K562 (cell line): Measurements from ENCODE around the gene RECQL5. TPM values are rescaled to one million over a fixed set of nuclear protein-coding genes. Genes with fewer than 3 reads are reported as not detected.
A peak's percentile ranks its signal among the peaks of the same experiment; 100 is the strongest.

Experiments
- ATAC-seq: fragments of 200-7000 bp; cut with Tn5 transposase; 3 replicates; pipeline ENCODE4 v1.9.1; 2020; ENCODE audit warnings: moderate library complexity
- BruUV-seq: library from RNA; stranded (reverse); fragments of 400-500 nt; replicated peaks from 2 replicates; lab custom pipeline; 2021; lab: Mats Ljungman, UMichigan
- CTCF ChIA-PET: fragments of 300-600 bp; formaldehyde crosslinking; extraction: SDS; loops from one replicate; lab custom pipeline; 2021; ENCODE audit warnings: low intra/inter-chr PET ratio; lab: Yijun Ruan, JAX
- POLR2A ChIA-PET: fragments of 300-600, 350-650 bp; sonication (Branson Sonifier 250); formaldehyde crosslinking; extraction: SDS; loops from one replicate; lab custom pipeline; 2021; ENCODE audit warnings: antibody characterized with exemption, inconsistent platforms; lab: Yijun Ruan, JAX
- DNase-seq, 4 experiments: peaks; one replicate each; pipeline versions ENCODE4 v3.0.0 to v3.0.0-alpha.2; 2011 to 2018; ENCODE audit warnings: low spot score in 3 of 4, mixed read lengths in 3 of 4; ENCODE audit errors: extremely low read depth in 1 of 4
- FAIRE-seq: peaks from 2 replicates; lab custom pipeline; 2011; peaks lifted over from hg19 to GRCh38; lab: Jason Lieb, UNC
- H2AFZ ChIP-seq: 2 replicates; pipeline ENCODE4 v1.6.0; 2011; ENCODE audit warnings: low read depth, low read length, control low read depth, inconsistent platforms
- H3K27ac ChIP-seq: fragments of 200-600 bp; 3 replicates; pipeline ENCODE4 v1.8.0; 2011; ENCODE audit warnings: low read depth, mild to moderate bottlenecking, control low read depth, inconsistent platforms, low read length, moderate library complexity, mixed read lengths; ENCODE audit errors: extremely low read depth
- H3K27me3 ChIP-seq, 2 experiments: fragments of 300-600 bp in 1 of 2; 2 replicates in 1 of 2; 3 replicates in 1 of 2; pipeline versions ENCODE4 v1.6.0 to v1.8.0; 2011; ENCODE audit warnings: inconsistent platforms in 2 of 2, low read length in 2 of 2, mild to moderate bottlenecking in 1 of 2, mixed read lengths in 1 of 2, moderate library complexity in 1 of 2; ENCODE audit not compliant: control insufficient read depth in 2 of 2, insufficient read depth in 2 of 2
- H3K36me3 ChIP-seq: fragments of 300-600 bp; 3 replicates; pipeline ENCODE4 v1.8.0; 2011; ENCODE audit warnings: mild to moderate bottlenecking, low read length, inconsistent platforms; ENCODE audit not compliant: control insufficient read depth, insufficient read depth
- H3K4me1 ChIP-seq, 2 experiments: fragments of 200-600 bp in 1 of 2; replicated peaks in 1 of 2; 2 replicates in 1 of 2; 3 replicates in 1 of 2; pipeline versions ENCODE4 v1.5.1 to v1.8.0; 2011; ENCODE audit warnings: inconsistent platforms in 2 of 2, low read length in 2 of 2, mild to moderate bottlenecking in 1 of 2, mixed read lengths in 1 of 2, moderate library complexity in 1 of 2; ENCODE audit not compliant: control insufficient read depth in 2 of 2, insufficient read depth in 2 of 2
- H3K4me2 ChIP-seq: 2 replicates; pipeline ENCODE4 v1.6.1; 2011; ENCODE audit warnings: low read length, control low read depth, inconsistent platforms, mixed read lengths; ENCODE audit not compliant: insufficient read depth
- H3K4me3 ChIP-seq: fragments of 200-600 bp; sonication (generic), shearing (Covaris generic); 2 replicates; pipeline ENCODE4 v1.5.1; 2016; ENCODE audit warnings: control low read depth, inconsistent platforms
- H3K79me2 ChIP-seq: fragments of 200-600 bp; 3 replicates; pipeline ENCODE4 v1.8.0; 2011; ENCODE audit warnings: low read length, inconsistent platforms; ENCODE audit not compliant: control insufficient read depth, insufficient read depth
- H3K9ac ChIP-seq, 2 experiments: 2 replicates each; pipeline versions ENCODE4 v1.6.0 to v1.6.1; 2011; ENCODE audit warnings: low read depth in 2 of 2, low read length in 2 of 2, control low read depth in 1 of 2, inconsistent platforms in 1 of 2, mild to moderate bottlenecking in 1 of 2, mixed read lengths in 1 of 2; ENCODE audit not compliant: insufficient read depth in 1 of 2
- H3K9me1 ChIP-seq: one replicate; pipeline ENCODE4 v1.6.0; 2011; ENCODE audit warnings: inconsistent platforms, mild to moderate bottlenecking, low read length, moderate library complexity; ENCODE audit not compliant: control insufficient read depth, insufficient read depth
- H3K9me3 ChIP-seq: replicated peaks from 2 replicates; pipeline ENCODE4 v1.5.1; 2011; ENCODE audit warnings: low read depth, low read length, inconsistent platforms; ENCODE audit not compliant: control insufficient read depth, insufficient read depth
- H4K20me1 ChIP-seq: replicated peaks from 2 replicates; pipeline ENCODE4 v1.6.1; 2011; ENCODE audit warnings: low read length, inconsistent platforms, mixed read lengths; ENCODE audit not compliant: control insufficient read depth, insufficient read depth
- ARID4B ChIP-seq: sonication (generic); formaldehyde crosslinking; IDR thresholded peaks from 2 replicates; pipeline ENCODE4 v1.8.0; 2022; ENCODE audit warnings: mild to moderate bottlenecking, missing genetic modification reagents
- CBX3 ChIP-seq, 2 experiments: IDR thresholded peaks; 1 replicate in 1 of 2; 2 replicates in 1 of 2; pipeline ENCODE4 v1.6.1; 2012; ENCODE audit warnings: inconsistent platforms in 2 of 2, low read length in 2 of 2, borderline replicate concordance in 1 of 2, control low read depth in 1 of 2
- JUND ChIP-seq, 2 experiments: IDR thresholded peaks; 2 replicates in 1 of 2; 3 replicates in 1 of 2; pipeline ENCODE4 v1.6.1; 2011; ENCODE audit warnings: borderline replicate concordance in 2 of 2, low read depth in 2 of 2, low read length in 2 of 2, improper control_type of control experiment in 1 of 2, missing biosample characterization in 1 of 2, missing genetic modification characterization in 1 of 2, missing genetic modification reagents in 1 of 2
- RB1 ChIP-seq: fragments of 450-650 bp; IDR thresholded peaks from 2 replicates; pipeline ENCODE4 v1.6.1; 2017; ENCODE audit warnings: low read depth, mild to moderate bottlenecking
- RCOR1 ChIP-seq, 2 experiments: IDR thresholded peaks; 2 replicates each; pipeline ENCODE4 v1.6.1; 2012; ENCODE audit warnings: low read depth in 2 of 2, low read length in 2 of 2, borderline replicate concordance in 1 of 2, improper control_type of control experiment in 1 of 2
- SIX5 ChIP-seq, 2 experiments: IDR thresholded peaks; 2 replicates each; pipeline ENCODE4 v1.6.1; 2011; ENCODE audit warnings: low read length in 2 of 2, borderline replicate concordance in 1 of 2, low read depth in 1 of 2, mild to moderate bottlenecking in 1 of 2, moderate library complexity in 1 of 2; ENCODE audit not compliant: insufficient read depth in 1 of 2
- STAT5A ChIP-seq: IDR thresholded peaks from 2 replicates; pipeline ENCODE4 v1.6.1; 2012; ENCODE audit warnings: low read length, inconsistent platforms, borderline replicate concordance
- ZBTB17 ChIP-seq: fragments of 450-650 bp; formaldehyde crosslinking; IDR thresholded peaks from 2 replicates; pipeline ENCODE4 v1.4.0; 2020; ENCODE audit warnings: mild to moderate bottlenecking
- ZC3H8 ChIP-seq: fragments of 450-650 bp; IDR thresholded peaks from 2 replicates; pipeline ENCODE4 v1.6.1; 2017
- ZNF518B ChIP-seq: fragments of 250-450 bp; sonication (Bioruptor Pico); IDR thresholded peaks from 2 replicates; pipeline ENCODE4 v1.5.0; 2021; ENCODE audit warnings: mild to moderate bottlenecking, moderate library complexity
- WGBS: fragments of 100-300 bp; shearing (Covaris generic); methylation state at CpG from one replicate; pipeline ENCODE4 v1.1.6; 2016; ENCODE audit warnings: low coverage, mixed read lengths; ENCODE audit not compliant: insufficient coverage; ENCODE audit errors: missing lambda C conversion rate; 5-methylcytosine and 5-hydroxymethylcytosine counted together
- in situ Hi-C: fragments of 300-500 bp; cut with MboI; formaldehyde crosslinking; loops from 4 replicates; pipeline ENCODE4 v1.15.0; 2018; ENCODE audit warnings: inconsistent platforms, mixed read lengths
- intact Hi-C: fragments of 100-400 bp; cut with micrococcal nuclease; formaldehyde crosslinking; loops from 2 replicates; pipeline ENCODE4 v1.14.2; 2022
- polyA plus RNA-seq, 8 experiments: library from polyadenylated mRNA; depleted of rRNA in 4 of 8; stranded (reverse) in 5 of 8; unstranded in 3 of 8; fragments of >200 nt; fragmentation: Nextera tagmentation in 2 of 8; fragmentation: Illumina TruSeq in 1 of 8; extraction: Ambion mirVana in 2 of 8; extraction: Trizol in 1 of 8; gene quantifications; 2 replicates each; pipeline versions ENCODE4 v1.2.1 to v1.2.3, GENCODE V29; 2011 to 2014; ENCODE audit warnings: inconsistent platforms in 1 of 8, missing spikeins in 1 of 8
- total RNA-seq, 7 experiments: library from RNA; depleted of rRNA in 6 of 7; stranded (reverse); fragments of >200 nt in 6 of 7; fragmentation: Illumina TruSeq in 2 of 7; extraction: Trizol in 2 of 7; gene quantifications; 2 replicates each; pipeline versions ENCODE4 v1.2.1 to v1.2.3, GENCODE V29; 2011 to 2021; ENCODE audit warnings: low replicate concordance in 1 of 7

Gene RECQL5
- total and polyA plus RNA-seq, 9 of the 15 experiments (the other 6 are each of a cell fraction or from before 2014, with no cell fraction given), result 4.1 to 34.8 (median 16.4) TPM

GRCh38 chr17:75633486-75634375 lies 33.2 kb downstream of the RECQL5 start:
- Histone ChIP-seq H3K36me3 (peaks cover 4% of the 10 kb centered on the region; the same call in 2 of the 3 replicates), H3K4me1 (peaks cover 13 to 51% of the 10 kb centered on the region in 2 experiments), H2AFZ (peak overlapping the region; percentile 47; the same call in 1 of the 2 replicates), H3K4me2 (peak overlapping the region; percentile 42), H3K79me2 (no peaks in the 10 kb centered on the region), H3K9me3 (no peaks in the 10 kb centered on the region), H3K4me3 (no peak overlapping the region), H3K27ac (peak overlapping the region; percentile 51; the same call in 2 of the 3 replicates), H3K9ac (peak overlapping the region in 1 of 2 experiments; percentile 86; a peak in 2 of 4 replicates), H3K9me1 (no peaks in the 10 kb centered on the region), H4K20me1 (0 out of 2 replicates have a peak, but pooled peaks cover 13% of the 10 kb centered on the region), H3K27me3 (no peaks in the 10 kb centered on the region)
- in situ Hi-C loops, result no loop called here
- peak; percentile 85 to 95 (median 90) for DNase-seq
- intact Hi-C loops, result loop anchor here (1.0 kb wide), 1 partner anchor 115 kb away; no protein-coding TSS in a partner anchor
- peak; percentile 94 for ATAC-seq
- CTCF ChIA-PET, result interaction anchor here (0.6 to 2.7 kb wide), 7 partner anchors 19 to 272 kb away, joined by 3 to 26 read pairs (median 5); no protein-coding TSS in a partner anchor
- no TSS peak for BruUV-seq
- peak; percentile 99 for FAIRE-seq
- POLR2A ChIA-PET, result interaction anchor here (0.5 to 2.2 kb wide), 23 partner anchors 7 to 637 kb away, joined by 3 to 15 read pairs (median 4); partner anchors contain the start of genes RECQL5 and SAP30BP
- WGBS, result 13% methylated on average over 24 of the region's 27 CpGs
- no peak for TF ChIP-seq ZC3H8
- no peak for TF ChIP-seq ZNF518B (CRISPR knock-in tag)
- TF ChIP-seq RB1, result 0 out of 2 replicates have a peak, but pooled peaks have one; percentile 50
- TF ChIP-seq ZBTB17, result no peak
- peak; percentile 99 for TF ChIP-seq ARID4B (CRISPR knock-in tag)
- peak; percentile 58 to 64; a peak in 3 of 4 replicates for TF ChIP-seq SIX5 (IDR thresholded peaks at IDR 0.05; ENCODE audit: borderline replicate concordance in 1 of 2, insufficient read depth in 1 of 2, low read depth in 1 of 2, low read length in 2 of 2)
- TF ChIP-seq STAT5A, result no peak
- peak in 1 of 2 experiments; percentile 29; a peak in 1 of 4 replicates for TF ChIP-seq RCOR1 (IDR thresholded peaks at IDR 0.05; ENCODE audit: borderline replicate concordance in 1 of 2, low read depth in 2 of 2, low read length in 2 of 2)
- 0 out of 3 replicates have a peak, but pooled peaks of 1 of the 2 experiments have one; percentile 17 for TF ChIP-seq CBX3 (IDR thresholded peaks at IDR 0.05; ENCODE audit: borderline replicate concordance in 1 of 2, low read length in 2 of 2)
- TF ChIP-seq JUND (IDR thresholded peaks at IDR 0.05; ENCODE audit: borderline replicate concordance, low read depth, low read length), result peak; percentile 43; the same call in 1 of the 2 replicates
- TF ChIP-seq JUND (tag; IDR thresholded peaks at IDR 0.05; ENCODE audit: borderline replicate concordance, low read depth, low read length), result no peak; the same call in 2 of the 3 replicates
